GM19328 (cell line): ENCODE data around the gene UQCC3.
"Not testable (repeated sequence)": the region's sequence is repeated elsewhere in the genome, so short reads cannot be mapped to it uniquely, and the experiment has no call there.

Experiments used
- ATAC-seq: cut with Tn5 transposase; IDR thresholded peaks from one replicate; pipeline ENCODE4 v1.9.1; 2021; ENCODE audit warnings: mild to moderate bottlenecking, moderate library complexity; ENCODE audit not compliant: unreplicated experiment

UQCC3 gene

DNA sequence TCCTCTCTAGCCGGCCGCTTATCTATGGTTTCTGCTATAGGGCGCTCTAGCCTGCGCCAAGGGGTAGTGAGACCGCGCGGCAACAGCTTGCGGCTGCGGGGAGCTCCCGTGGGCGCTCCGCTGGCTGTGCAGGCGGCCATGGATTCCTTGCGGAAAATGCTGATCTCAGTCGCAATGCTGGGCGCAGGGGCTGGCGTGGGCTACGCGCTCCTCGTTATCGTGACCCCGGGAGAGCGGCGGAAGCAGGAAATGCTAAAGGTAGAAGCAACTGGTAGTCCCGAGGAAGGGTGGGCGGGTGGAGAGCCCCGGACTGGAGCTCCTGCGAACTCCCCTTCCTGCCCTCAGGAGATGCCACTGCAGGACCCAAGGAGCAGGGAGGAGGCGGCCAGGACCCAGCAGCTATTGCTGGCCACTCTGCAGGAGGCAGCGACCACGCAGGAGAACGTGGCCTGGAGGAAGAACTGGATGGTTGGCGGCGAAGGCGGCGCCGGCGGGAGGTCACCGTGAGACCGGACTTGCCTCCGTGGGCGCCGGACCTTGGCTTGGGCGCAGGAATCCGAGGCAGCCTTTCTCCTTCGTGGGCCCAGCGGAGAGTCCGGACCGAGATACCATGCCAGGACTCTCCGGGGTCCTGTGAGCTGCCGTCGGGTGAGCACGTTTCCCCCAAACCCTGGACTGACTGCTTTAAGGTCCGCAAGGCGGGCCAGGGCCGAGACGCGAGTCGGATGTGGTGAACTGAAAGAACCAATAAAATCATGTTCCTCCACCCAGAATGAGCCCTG is at the start of gene UQCC3, which contains the start of gene LBHD1:
TSS of gene UQCC3 (plus strand) at position 66 of the 782 bp plus-strand sequence. CDS start at position 139, 73 bp downstream.
TSS of gene LBHD1 (minus strand) at position 660 of the 782 bp plus-strand sequence. CDS start 2,236 bp downstream, outside the sequence.
- peak; percentile 68 for ATAC-seq

DNA sequence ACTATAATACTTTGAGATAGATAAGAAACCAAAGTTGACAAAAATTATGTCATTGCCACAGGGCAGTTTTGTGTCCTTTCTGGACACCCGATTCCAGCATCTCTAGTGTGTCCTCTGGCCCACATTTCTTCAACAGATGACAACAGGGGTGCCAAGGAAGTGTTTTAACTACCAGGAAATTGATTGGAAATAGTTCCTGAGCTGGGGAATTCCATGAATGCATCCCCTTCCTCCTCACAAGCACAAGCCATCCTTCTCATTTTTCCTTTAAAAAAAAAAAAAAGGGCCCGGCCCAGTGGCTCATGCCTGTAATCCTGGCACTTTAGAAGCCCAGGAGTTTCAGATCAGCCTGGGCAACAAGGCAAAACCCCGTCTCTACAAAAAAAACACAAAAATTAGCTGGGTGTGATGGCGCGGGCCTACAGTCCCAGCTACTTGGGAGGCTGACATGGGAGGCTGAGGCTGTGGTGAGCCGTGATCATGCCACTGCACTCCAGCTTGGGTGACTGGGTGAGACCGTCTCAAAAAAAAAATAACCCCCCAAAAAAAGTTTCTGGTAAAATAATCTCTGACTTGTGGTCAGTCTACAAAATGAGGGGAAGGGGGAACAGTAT is 48.9 kb upstream of the UQCC3 start:
- ATAC-seq = no peak

DNA sequence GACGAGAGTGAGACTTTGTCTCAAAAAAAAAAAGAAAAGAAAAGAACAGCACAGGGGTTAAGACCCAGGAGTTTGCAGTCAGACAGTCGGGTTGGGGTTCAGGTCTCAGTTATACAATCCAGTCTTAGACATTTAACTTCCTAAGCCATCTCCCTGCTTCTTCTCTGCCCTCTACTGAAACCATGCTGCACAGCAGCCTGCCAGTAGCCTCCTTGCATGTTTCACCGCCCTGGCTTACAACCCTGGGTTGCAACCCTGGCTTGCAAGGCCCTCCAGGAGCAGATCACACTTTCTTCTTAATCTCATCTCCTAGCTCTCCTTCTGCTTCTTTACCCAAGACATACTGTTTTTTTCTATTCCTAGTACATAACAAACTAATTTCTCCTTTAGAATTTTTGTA is 43.8 kb upstream of the UQCC3 start:
- no peak for ATAC-seq

- ATAC-seq = no peak
Observed at GRCh38 chr11:62632492-62632891, 39.0 kb upstream of the UQCC3 start.

GRCh38 chr11:62644220-62644619 is 27.3 kb upstream of the UQCC3 start:
- no peak for ATAC-seq

DNA sequence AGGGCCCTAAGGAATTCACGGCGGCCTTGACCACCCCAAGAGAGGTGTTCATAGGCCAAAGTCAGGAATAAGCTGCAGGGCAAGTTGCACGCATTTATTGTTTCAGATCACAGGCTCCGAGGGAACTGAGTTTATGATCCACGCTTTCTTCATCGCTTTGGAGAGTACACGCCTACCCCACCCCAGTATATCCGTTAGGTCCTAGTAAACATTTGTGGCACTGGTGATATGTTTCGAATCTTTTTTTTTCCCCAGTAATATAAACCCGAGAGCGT is 25.9 kb upstream of the UQCC3 start:
- no peak for ATAC-seq

GRCh38 chr11:62645946-62646824 is 25.3 kb upstream of the UQCC3 start, which contains the start of gene GANAB:
GANAB (minus strand) TSS chr11:62646613; CDS start chr11:62646599, 14 bp downstream.
- ATAC-seq = peak; percentile 94

DNA sequence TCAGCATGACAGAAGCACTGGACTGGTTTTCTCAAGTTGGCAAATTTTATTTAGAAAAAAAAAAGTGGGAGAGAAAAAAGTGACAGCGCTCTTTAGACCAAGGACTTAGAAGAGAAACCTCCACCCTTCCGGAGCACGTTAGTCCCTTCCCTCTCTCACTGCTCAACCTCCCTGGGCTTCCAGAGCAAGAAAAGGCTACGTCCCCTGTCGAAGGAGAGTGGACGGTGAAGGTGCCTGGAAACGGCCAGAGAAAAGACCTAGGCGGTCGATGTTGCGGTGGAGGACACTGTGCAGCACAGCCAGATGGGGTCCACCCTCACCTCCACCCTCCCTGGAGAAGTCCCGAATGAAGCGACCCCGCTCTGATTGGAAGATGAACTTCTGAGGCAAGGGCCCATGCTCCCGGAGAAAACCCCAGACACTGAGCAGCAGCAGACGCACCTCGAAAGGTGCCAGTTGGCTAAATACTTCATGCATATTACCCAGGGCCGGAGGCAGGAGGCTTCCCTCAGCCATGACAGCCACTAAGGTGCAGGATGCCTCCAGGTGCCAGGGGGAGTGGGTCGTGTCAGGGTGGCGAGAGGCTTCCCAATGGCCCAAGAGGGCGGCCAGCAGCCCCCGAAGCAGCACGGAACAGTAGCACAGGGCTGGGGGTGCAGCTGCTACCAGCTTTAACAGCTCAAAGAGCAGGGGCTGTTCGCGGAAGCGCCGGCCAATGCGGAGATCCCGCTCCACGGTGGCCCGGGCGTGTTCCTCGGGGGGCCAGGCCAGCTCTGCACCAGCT is 24.5 kb upstream of the UQCC3 start:
- ATAC-seq = no peak

DNA sequence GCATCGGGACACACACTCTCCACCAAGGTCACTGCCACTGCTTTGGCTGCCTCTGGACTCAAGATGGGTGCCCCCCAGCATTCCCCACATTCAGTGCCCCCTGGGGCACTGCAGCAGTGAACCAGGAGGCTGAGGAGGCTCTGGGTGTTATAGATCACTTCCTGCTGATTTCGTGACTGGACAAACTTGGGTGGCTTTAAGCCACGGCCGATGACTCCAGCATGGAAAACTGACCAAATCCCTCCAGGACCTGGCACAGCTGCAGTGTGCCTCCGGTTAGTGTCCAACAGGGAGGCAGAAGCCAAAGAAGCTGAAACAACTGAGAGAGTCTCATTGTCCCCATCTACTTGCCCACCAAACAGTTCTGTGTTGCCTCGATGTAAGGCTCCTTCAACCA is 23.9 kb upstream of the UQCC3 start:
- no peak for ATAC-seq

- ATAC-seq = no peak
Observed at GRCh38 chr11:62648185-62648966, 23.1 kb upstream of the UQCC3 start.

DNA sequence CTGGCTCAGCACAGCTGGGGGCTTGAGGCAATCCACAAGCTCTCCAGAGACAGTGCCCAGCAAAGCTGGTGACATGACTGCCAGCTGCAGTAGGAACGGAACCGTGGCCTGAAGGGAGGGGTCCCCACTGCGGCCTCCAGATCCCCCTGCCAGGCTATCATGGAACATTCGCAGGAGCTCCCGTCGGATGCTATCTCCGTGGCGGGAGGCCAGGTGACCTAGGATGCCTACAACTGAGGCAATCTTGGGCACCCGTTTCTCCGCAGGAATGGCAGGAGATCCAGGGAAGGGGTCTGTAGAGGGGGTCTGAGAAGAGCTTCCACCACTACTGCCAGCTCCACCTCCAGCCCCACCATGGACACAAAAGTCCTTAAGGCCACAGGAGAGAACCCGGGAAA is 22.5 kb upstream of the UQCC3 start:
- ATAC-seq = no peak

DNA sequence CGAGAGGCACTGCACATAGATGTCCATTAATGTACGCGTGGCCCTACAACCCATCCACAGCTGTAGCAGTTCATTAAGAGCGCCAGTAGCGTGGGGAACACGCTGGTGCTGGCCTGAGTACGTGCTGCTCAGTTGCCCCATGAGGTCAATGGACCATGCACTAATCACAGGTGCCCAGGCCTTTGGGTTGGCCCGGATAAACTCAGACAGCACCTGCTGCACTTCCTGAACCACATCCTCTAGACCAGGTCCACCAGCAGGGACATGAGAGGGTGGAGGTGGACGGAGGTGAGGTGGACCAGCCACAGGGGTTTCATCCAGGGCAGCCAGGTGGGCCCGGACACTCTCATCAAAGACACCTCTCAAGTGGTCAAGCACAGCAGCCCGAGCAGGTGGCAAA is 22.0 kb upstream of the UQCC3 start:
- ATAC-seq = no peak

GRCh38 chr11:62650283-62650682 is 21.2 kb upstream of the UQCC3 start:
- ATAC-seq = not testable (repeated sequence)

DNA sequence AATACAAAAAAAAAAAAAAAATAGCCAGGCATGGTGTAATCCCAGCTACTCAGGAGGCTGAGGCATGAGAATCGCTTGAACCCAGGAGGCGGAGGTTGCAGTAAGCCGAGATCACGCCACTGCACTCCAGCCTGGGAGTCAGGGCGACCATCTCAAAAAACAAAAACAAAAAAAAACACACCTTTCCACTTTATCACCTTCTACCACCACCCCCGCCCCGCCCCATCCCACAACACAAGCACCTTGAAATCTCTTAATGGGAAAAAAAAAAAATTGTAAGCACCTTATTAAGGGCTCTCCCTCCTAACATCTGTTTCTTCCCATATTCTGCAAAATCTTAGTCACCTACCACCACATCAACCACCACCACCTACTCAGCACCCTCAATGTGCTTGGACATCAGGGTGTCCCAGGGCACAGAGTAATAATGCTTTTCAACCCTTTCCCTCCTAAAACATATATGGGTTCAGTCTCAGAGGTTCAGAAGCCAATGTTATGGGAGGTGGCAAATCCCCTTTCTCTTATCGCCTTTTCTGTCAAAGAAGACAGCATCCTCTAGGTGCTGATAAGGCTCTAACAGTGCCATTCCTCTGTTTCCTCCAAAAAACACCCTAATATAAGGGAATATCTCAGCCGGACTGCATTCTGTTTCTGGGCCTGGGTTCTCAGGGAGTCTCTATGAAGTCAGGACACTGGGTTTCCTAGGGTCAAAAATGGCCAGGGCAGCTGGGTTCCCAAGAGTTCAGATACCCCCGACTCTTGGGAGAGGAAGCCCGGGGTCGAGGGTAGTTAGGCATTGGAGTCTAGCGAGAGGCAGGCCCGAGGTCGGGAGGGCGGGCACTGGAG is 19.1 kb upstream of the UQCC3 start:
- ATAC-seq = no peak

DNA sequence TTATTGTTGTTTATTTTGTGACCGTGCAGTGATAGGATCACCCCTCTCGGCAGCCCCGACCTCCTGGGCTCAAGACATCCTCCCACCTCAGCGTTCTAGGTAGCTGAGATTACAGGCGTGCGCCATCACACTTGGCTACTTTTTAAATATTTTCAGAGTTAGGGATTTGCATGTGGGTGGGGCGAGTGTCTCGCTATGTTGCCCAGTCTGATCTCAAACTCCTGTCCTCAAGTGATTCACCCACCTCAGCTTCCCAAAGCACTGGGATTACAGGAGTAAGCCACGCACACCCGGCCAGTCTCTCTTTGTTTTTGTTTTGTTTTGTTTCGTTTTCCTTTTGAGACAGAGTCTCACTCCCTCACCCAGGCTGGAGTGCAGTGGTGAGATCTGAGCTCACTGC is 17.2 kb upstream of the UQCC3 start:
- no peak for ATAC-seq

DNA sequence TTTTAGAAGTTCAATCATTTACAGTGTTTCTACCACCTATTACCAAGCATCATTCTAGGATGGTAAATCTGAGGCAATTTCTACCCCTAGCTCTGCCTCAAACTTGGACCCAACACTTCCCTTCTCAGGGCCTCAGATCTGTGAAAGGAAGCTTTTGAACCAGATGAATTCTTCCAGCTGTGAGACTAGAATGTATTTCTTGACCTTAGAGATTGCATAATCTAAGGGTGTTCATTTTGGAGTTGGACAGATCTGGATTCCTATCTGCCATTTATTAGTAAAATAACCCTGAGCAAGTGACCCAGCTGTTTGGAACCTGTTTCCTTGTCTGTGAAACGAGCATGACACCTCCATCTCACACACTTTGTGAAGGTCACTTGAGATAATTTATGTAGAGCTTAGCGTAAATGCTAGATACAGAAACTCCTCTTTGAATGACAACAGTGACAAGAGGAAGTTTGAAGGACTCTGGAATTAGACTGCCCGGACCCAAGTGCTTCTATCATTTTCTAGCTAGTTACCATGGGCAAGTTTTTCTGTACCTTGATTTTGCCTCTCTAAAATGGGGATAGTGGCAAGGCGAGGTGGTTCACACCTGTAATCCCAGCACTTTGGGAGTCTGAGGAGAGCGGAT is 14.6 kb upstream of the UQCC3 start:
- ATAC-seq = no peak

DNA sequence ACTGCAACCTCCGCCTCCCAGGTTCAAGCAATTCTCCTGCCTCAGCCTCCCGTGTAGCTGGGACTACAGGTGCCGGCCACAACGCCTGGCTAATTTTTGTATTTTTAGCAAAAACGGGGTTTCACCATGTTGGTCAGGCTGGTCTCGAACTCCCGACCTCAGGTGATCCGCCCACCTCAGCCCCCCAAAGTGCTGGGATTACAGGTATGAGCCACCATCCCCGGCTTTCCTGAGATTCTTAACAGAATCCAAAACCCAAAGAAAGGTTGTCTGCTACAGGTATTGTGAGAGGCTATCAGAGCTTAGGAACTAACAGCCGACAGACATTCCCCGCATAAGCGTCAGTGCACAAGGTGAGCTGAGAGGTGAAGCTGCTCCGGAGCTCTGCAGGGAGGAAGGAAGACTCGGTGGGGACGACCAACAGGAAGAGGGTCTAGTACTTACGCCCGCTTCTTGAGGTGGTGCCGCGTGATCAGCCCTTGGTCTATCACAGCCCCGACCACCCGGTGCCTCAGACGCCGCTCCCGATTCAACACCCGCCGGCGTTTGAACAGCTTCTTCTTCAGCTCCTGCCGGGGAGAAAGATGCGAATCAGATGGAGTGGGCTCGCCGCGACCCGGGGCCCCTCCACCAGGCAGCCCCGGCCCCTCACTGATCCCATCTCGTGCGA is 6.9 kb upstream of the UQCC3 start:
- ATAC-seq = peak; percentile 33

DNA sequence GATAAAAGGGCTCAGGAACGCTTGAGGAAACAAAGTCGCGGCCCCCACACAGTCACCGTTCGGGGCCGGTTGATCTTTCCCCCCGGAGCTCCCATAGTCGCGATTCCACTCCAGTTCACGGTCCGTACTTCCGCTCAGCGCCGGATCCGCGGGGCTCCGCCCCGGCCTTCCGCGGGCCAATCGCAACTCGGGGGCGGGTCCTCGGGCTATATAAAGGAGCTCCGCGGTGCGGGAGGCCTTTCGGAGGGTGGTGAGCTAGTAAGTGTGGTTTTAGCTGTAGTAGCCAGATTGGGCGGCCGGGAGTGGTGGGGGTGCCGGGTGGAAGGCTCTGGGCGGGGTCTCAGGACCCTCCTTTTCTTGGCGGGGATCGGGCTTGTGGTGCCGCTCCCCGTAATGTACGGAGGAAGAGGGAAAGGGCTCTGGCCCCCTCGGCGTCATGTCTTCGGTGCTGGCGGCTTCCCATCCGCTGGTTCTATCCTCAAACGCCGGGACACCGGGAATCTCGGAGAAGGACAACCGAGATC is 6.3 kb upstream of the UQCC3 start, which contains the start of the genes C11orf98 and CSKMT:
TSS of gene C11orf98 (minus strand) at position 136 of the 524 bp plus-strand sequence. CDS start at position 95, 41 bp downstream.
TSS of gene CSKMT (plus strand) at position 238 of the 524 bp plus-strand sequence. CDS start 568 bp downstream, outside the sequence.
- ATAC-seq = peak; percentile 87
